ENCODE measurements around the gene RSU1.
A peak's percentile ranks its signal among the peaks of the same experiment; 100 is the strongest.

RSU1 gene

GRCh38 chr10:16566202-16566805 lies 250.9 kb downstream of the RSU1 start:
- TF ChIP-seq POLR2AphosphoS5 (IDR thresholded peaks at IDR 0.05; ENCODE audit: low read depth, low read length), result no peak
- no peak for TF ChIP-seq PAX5 (IDR thresholded peaks at IDR 0.05; ENCODE audit: insufficient read depth, low read length, severe bottlenecking)
- no peak for TF ChIP-seq TAF1 (IDR thresholded peaks at IDR 0.05; ENCODE audit: low read depth, low read length)
- TF ChIP-seq POU2F2 (IDR thresholded peaks at IDR 0.05; ENCODE audit: low read depth, low read length), result no peak
- DNase-seq (ENCODE audit: insufficient read length, low spot score) (no peak), FAIRE-seq (no peak)

GRCh38 chr10:16565604-16566003 lies 251.6 kb downstream of the RSU1 start:
- TF ChIP-seq TAF1 (IDR thresholded peaks at IDR 0.05; ENCODE audit: low read depth, low read length) (no peak), POLR2A (IDR thresholded peaks at IDR 0.05; ENCODE audit: low read depth, low read length) (no peak), POLR2AphosphoS5 (IDR thresholded peaks at IDR 0.05; ENCODE audit: low read depth, low read length) (no peak), POU2F2 (IDR thresholded peaks at IDR 0.05; ENCODE audit: low read depth, low read length) (no peak), SPI1 (IDR thresholded peaks at IDR 0.05; ENCODE audit: low read depth, low read length) (no peak), PAX5 (IDR thresholded peaks at IDR 0.05; ENCODE audit: insufficient read depth, low read length, severe bottlenecking) (no peak)
- DNase-seq (ENCODE audit: insufficient read length, low spot score), result no peak
- no peak for FAIRE-seq

- no peak for TF ChIP-seq POLR2A (IDR thresholded peaks at IDR 0.05; ENCODE audit: low read depth, low read length)
- no peak for TF ChIP-seq POU2F2 (IDR thresholded peaks at IDR 0.05; ENCODE audit: low read depth, low read length)
- TF ChIP-seq SPI1 (IDR thresholded peaks at IDR 0.05; ENCODE audit: low read depth, low read length), result no peak
- no peak for TF ChIP-seq TAF1 (IDR thresholded peaks at IDR 0.05; ENCODE audit: low read depth, low read length)
- no peak for TF ChIP-seq POLR2AphosphoS5 (IDR thresholded peaks at IDR 0.05; ENCODE audit: low read depth, low read length)
- TF ChIP-seq PAX5 (IDR thresholded peaks at IDR 0.05; ENCODE audit: insufficient read depth, low read length, severe bottlenecking), result no peak
- no peak for FAIRE-seq
- no peak for DNase-seq (ENCODE audit: insufficient read length, low spot score)
These were observed 254.3 kb downstream of the RSU1 start for GRCh38 chr10:16562891-16563290.

- no peak for FAIRE-seq
- no peak for DNase-seq (ENCODE audit: insufficient read length, low spot score)
- TF ChIP-seq PAX5 (IDR thresholded peaks at IDR 0.05; ENCODE audit: insufficient read depth, low read length, severe bottlenecking) (no peak), SPI1 (IDR thresholded peaks at IDR 0.05; ENCODE audit: low read depth, low read length) (no peak), POU2F2 (IDR thresholded peaks at IDR 0.05; ENCODE audit: low read depth, low read length) (no peak), POLR2A (IDR thresholded peaks at IDR 0.05; ENCODE audit: low read depth, low read length) (no peak), TAF1 (IDR thresholded peaks at IDR 0.05; ENCODE audit: low read depth, low read length) (no peak), POLR2AphosphoS5 (IDR thresholded peaks at IDR 0.05; ENCODE audit: low read depth, low read length) (no peak)
These were observed 257.9 kb downstream of the RSU1 start for GRCh38 chr10:16559236-16559773.

GRCh38 chr10:16547973-16548372 lies 269.3 kb downstream of the RSU1 start:
- DNase-seq (ENCODE audit: insufficient read length, low spot score) (no peak), FAIRE-seq (no peak)
- TF ChIP-seq POU2F2 (IDR thresholded peaks at IDR 0.05; ENCODE audit: low read depth, low read length) (no peak), POLR2AphosphoS5 (IDR thresholded peaks at IDR 0.05; ENCODE audit: low read depth, low read length) (no peak), TAF1 (IDR thresholded peaks at IDR 0.05; ENCODE audit: low read depth, low read length) (no peak), PAX5 (IDR thresholded peaks at IDR 0.05; ENCODE audit: insufficient read depth, low read length, severe bottlenecking) (no peak), SPI1 (IDR thresholded peaks at IDR 0.05; ENCODE audit: low read depth, low read length) (no peak), POLR2A (IDR thresholded peaks at IDR 0.05; ENCODE audit: low read depth, low read length) (no peak)

GRCh38 chr10:16545116-16545736 lies 272.0 kb downstream of the RSU1 start:
- no peak for TF ChIP-seq SPI1 (IDR thresholded peaks at IDR 0.05; ENCODE audit: low read depth, low read length)
- no peak for TF ChIP-seq TAF1 (IDR thresholded peaks at IDR 0.05; ENCODE audit: low read depth, low read length)
- no peak for TF ChIP-seq POLR2AphosphoS5 (IDR thresholded peaks at IDR 0.05; ENCODE audit: low read depth, low read length)
- TF ChIP-seq POU2F2 (IDR thresholded peaks at IDR 0.05; ENCODE audit: low read depth, low read length), result no peak
- TF ChIP-seq POLR2A (IDR thresholded peaks at IDR 0.05; ENCODE audit: low read depth, low read length), result no peak
- TF ChIP-seq PAX5 (IDR thresholded peaks at IDR 0.05; ENCODE audit: insufficient read depth, low read length, severe bottlenecking), result no peak
- DNase-seq (ENCODE audit: insufficient read length, low spot score) (peak; percentile 30), FAIRE-seq (peak; percentile 23)

GRCh38 chr10:16544591-16544990 lies 272.6 kb downstream of the RSU1 start:
- DNase-seq (ENCODE audit: insufficient read length, low spot score) (no peak), FAIRE-seq (no peak)
- TF ChIP-seq POU2F2 (IDR thresholded peaks at IDR 0.05; ENCODE audit: low read depth, low read length) (no peak), TAF1 (IDR thresholded peaks at IDR 0.05; ENCODE audit: low read depth, low read length) (no peak), POLR2A (IDR thresholded peaks at IDR 0.05; ENCODE audit: low read depth, low read length) (no peak), POLR2AphosphoS5 (IDR thresholded peaks at IDR 0.05; ENCODE audit: low read depth, low read length) (no peak), SPI1 (IDR thresholded peaks at IDR 0.05; ENCODE audit: low read depth, low read length) (no peak), PAX5 (IDR thresholded peaks at IDR 0.05; ENCODE audit: insufficient read depth, low read length, severe bottlenecking) (no peak)

GRCh38 chr10:16544099-16544498 lies 273.1 kb downstream of the RSU1 start:
- DNase-seq (ENCODE audit: insufficient read length, low spot score) (no peak), FAIRE-seq (no peak)
- TF ChIP-seq SPI1 (IDR thresholded peaks at IDR 0.05; ENCODE audit: low read depth, low read length) (no peak), TAF1 (IDR thresholded peaks at IDR 0.05; ENCODE audit: low read depth, low read length) (no peak), POLR2AphosphoS5 (IDR thresholded peaks at IDR 0.05; ENCODE audit: low read depth, low read length) (no peak), POLR2A (IDR thresholded peaks at IDR 0.05; ENCODE audit: low read depth, low read length) (no peak), POU2F2 (IDR thresholded peaks at IDR 0.05; ENCODE audit: low read depth, low read length) (no peak), PAX5 (IDR thresholded peaks at IDR 0.05; ENCODE audit: insufficient read depth, low read length, severe bottlenecking) (no peak)

All from GM12891 (cell line).